CD4-positive, alpha-beta T cell (primary cell): Measurements from ENCODE around the gene CFAP54. TPM values are rescaled to one million over a fixed set of nuclear protein-coding genes. Genes with fewer than 3 reads are reported as not detected.
"Not testable (repeated sequence)": the region's sequence is repeated elsewhere in the genome, so short reads cannot be mapped to it uniquely, and the experiment has no call there.

Experiments
- ATAC-seq: fragments of 200-7000 bp; cut with Tn5 transposase; one replicate; pipeline ENCODE4 v1.10.0; 2022; ENCODE audit warnings: mild to moderate bottlenecking; ENCODE audit not compliant: poor library complexity
- CTCF ChIA-PET: fragments of 350-600 bp; sonication (Branson Sonifier 250); formaldehyde crosslinking; loops from one replicate; lab custom pipeline; 2021; ENCODE audit warnings: antibody characterized with exemption, inconsistent platforms; lab: Charles Lee
- POLR2A ChIA-PET: fragments of 350-600 bp; sonication (Branson Sonifier 250); formaldehyde crosslinking; loops from one replicate; lab custom pipeline; 2021; ENCODE audit warnings: antibody characterized with exemption, inconsistent platforms; lab: Charles Lee
- DNase-seq, 14 experiments: peaks; one replicate each; pipeline ENCODE4 v3.0.0-alpha.2; 2013 to 2020; ENCODE audit warnings: mixed read lengths in 2 of 14
- H3K27ac ChIP-seq, 2 donors: one replicate each; pipeline versions ENCODE4 v1.5.1 to v1.7.0; 2013; ENCODE audit warnings: low read length in 2 of 2, low read depth in 1 of 2, mild to moderate bottlenecking in 1 of 2
- H3K27me3 ChIP-seq, 2 experiments: 1 replicate in 1 of 2; 2 replicates in 1 of 2; pipeline versions ENCODE4 v1.6.1 to v1.7.0; 2013; ENCODE audit warnings: low read length in 2 of 2, control low read depth in 1 of 2, mild to moderate bottlenecking in 1 of 2, moderate library complexity in 1 of 2; ENCODE audit not compliant: insufficient read depth in 2 of 2, control insufficient read depth in 1 of 2
- H3K36me3 ChIP-seq: one replicate; pipeline ENCODE4 v1.6.1; 2013; ENCODE audit warnings: low read length, control low read depth; ENCODE audit not compliant: insufficient read depth
- H3K4me1 ChIP-seq: one replicate; pipeline ENCODE4 v1.6.1; 2013; ENCODE audit warnings: low read length, control low read depth; ENCODE audit not compliant: insufficient read depth
- H3K4me3 ChIP-seq: one replicate; pipeline ENCODE4 v1.5.1; 2013; ENCODE audit warnings: mild to moderate bottlenecking, low read length, moderate library complexity
- H3K9me3 ChIP-seq, 2 experiments: 1 replicate in 1 of 2; 2 replicates in 1 of 2; pipeline versions ENCODE4 v1.6.1 to v1.7.0; 2013; ENCODE audit warnings: low read length in 2 of 2, mild to moderate bottlenecking in 2 of 2, control low read depth in 1 of 2, moderate library complexity in 1 of 2; ENCODE audit not compliant: control insufficient read depth in 1 of 2, insufficient read depth in 1 of 2
- H3K27ac Mint-ChIP-seq: one replicate; pipeline ENCODE4 v1.8.0; 2020; ENCODE audit warnings: mixed read lengths
- H3K27me3 Mint-ChIP-seq: one replicate; pipeline ENCODE4 v1.8.0; 2021; ENCODE audit warnings: mixed read lengths
- H3K36me3 Mint-ChIP-seq: one replicate; pipeline ENCODE4 v1.8.0; 2021; ENCODE audit warnings: low read depth, mixed read lengths
- H3K4me1 Mint-ChIP-seq: one replicate; pipeline ENCODE4 v1.8.0; 2021; ENCODE audit warnings: low read depth, mixed read lengths
- H3K4me3 Mint-ChIP-seq: one replicate; pipeline ENCODE4 v1.8.0; 2020; ENCODE audit warnings: mild to moderate bottlenecking, mixed read lengths
- H3K9me3 Mint-ChIP-seq: one replicate; pipeline ENCODE4 v1.8.0; 2020; ENCODE audit warnings: mixed read lengths
- intact Hi-C, 2 experiments: fragments of 100-400 bp; cut with DNase I in 1 of 2; cut with micrococcal nuclease in 1 of 2; formaldehyde crosslinking; loops; one replicate each; pipeline versions ENCODE4 v1.15.1 to v1.9.0; 2023 to 2025; cut with DNase I, micrococcal nuclease
- total RNA-seq, 174 experiments: library from RNA in 2 of 174; stranded (reverse) in 2 of 174; gene quantifications; one replicate each; pipeline ENCODE4 v1.2.3 and lab custom pipeline; 2021 to 2026
- TF ChIP-seq, protein P1 (sequence below): fragments of 200-600 bp; IDR thresholded peaks from one replicate; pipeline ENCODE4 v1.8.0; 2022; ENCODE audit warnings: antibody characterized with exemption, mild to moderate bottlenecking

Gene CFAP54
- total RNA-seq, 2 experiments from 2014 or later: 0.20 to 0.22 TPM

DNA sequence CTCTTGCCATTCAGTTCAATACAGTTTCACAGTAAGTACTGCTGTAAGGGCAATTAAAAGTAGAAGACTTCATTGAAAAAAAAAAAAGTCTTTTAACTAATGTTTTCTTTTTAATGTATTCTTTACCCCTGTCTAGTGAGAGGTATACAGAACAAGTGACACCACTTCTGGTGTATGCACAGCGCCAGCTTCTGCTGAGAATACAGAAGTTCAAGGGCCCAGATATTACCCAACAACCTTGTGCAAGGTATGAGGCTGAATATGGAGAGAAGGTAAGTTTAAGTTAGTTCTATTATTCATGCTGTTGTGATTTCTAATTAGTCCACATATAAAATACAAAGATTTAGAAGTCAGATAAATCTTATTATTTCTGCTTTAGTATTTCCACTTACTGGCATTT lies 168.7 kb downstream of the CFAP54 start:
- TF ChIP-seq, protein P1, sequence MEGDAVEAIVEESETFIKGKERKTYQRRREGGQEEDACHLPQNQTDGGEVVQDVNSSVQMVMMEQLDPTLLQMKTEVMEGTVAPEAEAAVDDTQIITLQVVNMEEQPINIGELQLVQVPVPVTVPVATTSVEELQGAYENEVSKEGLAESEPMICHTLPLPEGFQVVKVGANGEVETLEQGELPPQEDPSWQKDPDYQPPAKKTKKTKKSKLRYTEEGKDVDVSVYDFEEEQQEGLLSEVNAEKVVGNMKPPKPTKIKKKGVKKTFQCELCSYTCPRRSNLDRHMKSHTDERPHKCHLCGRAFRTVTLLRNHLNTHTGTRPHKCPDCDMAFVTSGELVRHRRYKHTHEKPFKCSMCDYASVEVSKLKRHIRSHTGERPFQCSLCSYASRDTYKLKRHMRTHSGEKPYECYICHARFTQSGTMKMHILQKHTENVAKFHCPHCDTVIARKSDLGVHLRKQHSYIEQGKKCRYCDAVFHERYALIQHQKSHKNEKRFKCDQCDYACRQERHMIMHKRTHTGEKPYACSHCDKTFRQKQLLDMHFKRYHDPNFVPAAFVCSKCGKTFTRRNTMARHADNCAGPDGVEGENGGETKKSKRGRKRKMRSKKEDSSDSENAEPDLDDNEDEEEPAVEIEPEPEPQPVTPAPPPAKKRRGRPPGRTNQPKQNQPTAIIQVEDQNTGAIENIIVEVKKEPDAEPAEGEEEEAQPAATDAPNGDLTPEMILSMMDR: no peak
- no peaks in the 10 kb centered on the region for H3K36me3 Mint-ChIP-seq
- Histone ChIP-seq H3K27me3 (no peaks in the 10 kb centered on the region), H3K4me3 (no peak overlapping the region), H3K36me3 (no peaks in the 10 kb centered on the region), H3K27ac (no peak overlapping the region), H3K9me3 (no peaks in the 10 kb centered on the region), H3K4me1 (no peaks in the 10 kb centered on the region)
- ChIA-PET CTCF (interaction anchor here (0.7 kb wide), 1 partner anchor 47 kb away, joined by 3 read pairs; no protein-coding TSS in a partner anchor), POLR2A (no interaction called here)
- H3K27ac Mint-ChIP-seq: no peak overlapping the region
- intact Hi-C loops: no loop called here
- H3K4me3 Mint-ChIP-seq: no peak overlapping the region
- DNase-seq (no peak), ATAC-seq (no peak)
- peaks cover 7% of the 10 kb centered on the region for H3K27me3 Mint-ChIP-seq
- no peaks in the 10 kb centered on the region for H3K4me1 Mint-ChIP-seq
- no peaks in the 10 kb centered on the region for H3K9me3 Mint-ChIP-seq

DNA sequence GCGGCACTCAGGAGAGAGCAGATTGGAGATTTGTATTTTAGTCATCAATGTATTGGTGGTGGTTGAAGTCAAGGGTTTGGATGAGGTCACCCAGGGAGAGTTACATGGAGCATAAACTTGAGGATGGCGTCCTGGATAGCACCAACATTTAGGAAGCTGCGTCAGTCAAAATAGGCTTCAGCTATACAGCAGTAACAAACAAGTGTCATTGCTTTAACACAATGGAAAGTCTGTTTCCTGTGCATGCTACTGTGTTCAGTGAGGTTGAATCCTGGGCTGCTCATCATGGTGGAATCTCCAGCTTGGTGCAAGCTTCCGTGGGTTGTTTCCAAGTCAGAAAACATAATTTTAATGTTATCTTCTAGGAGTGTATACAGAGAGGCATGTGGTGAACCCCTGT lies 180.4 kb downstream of the CFAP54 start:
- Mint-ChIP-seq H3K36me3 (no peaks in the 10 kb centered on the region), H3K9me3 (peaks cover 2% of the 10 kb centered on the region), H3K27ac (no peak overlapping the region), H3K4me3 (no peak overlapping the region), H3K4me1 (no peaks in the 10 kb centered on the region), H3K27me3 (peaks cover 17% of the 10 kb centered on the region)
- ChIA-PET POLR2A (no interaction called here), CTCF (no interaction called here)
- no peaks in the 10 kb centered on the region for H3K4me1 ChIP-seq
- no peak for DNase-seq
- TF ChIP-seq, protein P1: no peak
- no peaks in the 10 kb centered on the region for H3K27me3 ChIP-seq
- no peak overlapping the region for H3K27ac ChIP-seq
- intact Hi-C loops: no loop called here
- no peak for ATAC-seq
- no peak overlapping the region for H3K4me3 ChIP-seq
- H3K36me3 ChIP-seq: no peaks in the 10 kb centered on the region
- no peaks in the 10 kb centered on the region for H3K9me3 ChIP-seq

DNA sequence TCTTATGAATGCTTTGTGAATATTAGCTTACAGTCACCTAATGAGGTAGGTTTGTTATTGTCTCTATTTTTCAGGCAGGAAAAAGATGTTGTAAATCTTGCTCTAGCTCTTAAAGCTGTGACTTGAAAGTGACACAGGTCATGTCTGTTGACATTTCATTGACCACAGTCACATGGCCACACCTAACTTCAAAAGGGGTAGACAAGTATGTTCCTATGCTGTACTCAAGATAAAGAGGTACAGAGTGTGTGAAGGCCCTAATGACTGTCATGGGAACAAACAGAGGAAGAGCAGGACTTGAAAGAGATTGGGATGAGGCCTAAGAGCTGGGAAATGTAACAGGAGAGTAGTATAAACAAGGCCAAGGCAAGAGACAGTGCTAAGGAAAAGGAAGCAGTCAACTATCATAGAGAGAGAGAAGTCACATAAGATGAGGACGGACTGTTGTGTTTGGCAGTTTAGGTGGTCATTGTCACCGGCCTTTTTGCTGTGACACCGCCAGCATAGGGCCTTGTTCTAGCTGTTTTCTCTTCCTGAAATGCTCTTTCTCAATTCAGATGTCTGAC lies 181.0 kb downstream of the CFAP54 start:
- Mint-ChIP-seq H3K4me3 (no peak overlapping the region), H3K9me3 (peaks cover 2% of the 10 kb centered on the region), H3K36me3 (no peaks in the 10 kb centered on the region), H3K27ac (no peak overlapping the region), H3K4me1 (no peaks in the 10 kb centered on the region), H3K27me3 (peaks cover 11% of the 10 kb centered on the region)
- Histone ChIP-seq H3K4me1 (no peaks in the 10 kb centered on the region), H3K27me3 (no peaks in the 10 kb centered on the region), H3K4me3 (no peak overlapping the region), H3K36me3 (no peaks in the 10 kb centered on the region), H3K9me3 (no peaks in the 10 kb centered on the region), H3K27ac (no peak overlapping the region)
- intact Hi-C loops: no loop called here
- TF ChIP-seq, protein P1: no peak
- DNase-seq: no peak
- POLR2A ChIA-PET: no interaction called here
- no peak for ATAC-seq
- CTCF ChIA-PET: no interaction called here

DNA sequence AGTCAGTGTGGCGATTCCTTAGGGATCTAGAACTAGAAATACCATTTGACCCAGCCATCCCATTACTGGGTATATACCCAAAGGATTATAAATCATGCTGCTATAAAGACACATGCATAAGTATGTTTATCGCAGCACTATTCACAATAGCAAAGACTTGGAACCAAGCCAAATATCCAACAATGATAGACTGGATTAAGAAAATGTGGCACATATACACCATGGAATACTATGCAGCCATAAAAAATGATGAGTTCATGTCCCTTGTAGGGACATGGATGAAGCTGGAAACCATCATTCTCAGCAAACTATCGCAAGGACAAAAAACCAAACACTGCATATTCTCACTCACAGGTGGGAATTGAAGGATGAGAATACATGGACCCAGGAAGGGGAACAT lies 186.1 kb downstream of the CFAP54 start:
- H3K4me1 ChIP-seq, H3K9me3 ChIP-seq, ATAC-seq, H3K4me3 Mint-ChIP-seq, H3K27me3 Mint-ChIP-seq, H3K4me3 ChIP-seq, H3K27me3 ChIP-seq, intact Hi-C loops, H3K36me3 ChIP-seq, H3K36me3 Mint-ChIP-seq, CTCF ChIA-PET, DNase-seq, H3K9me3 Mint-ChIP-seq, H3K27ac Mint-ChIP-seq, H3K27ac ChIP-seq, POLR2A ChIA-PET, H3K4me1 Mint-ChIP-seq: not testable (repeated sequence)
